Effector memory CD8-positive, alpha-beta T cell (primary cell): ENCODE measurements around the gene PATL1.
A peak's percentile ranks its signal among the peaks of the same experiment; 100 is the strongest.

ENCODE experiments used
- ATAC-seq: fragments of 150-1000 bp; cut with Tn5 transposase; replicated peaks from 2 replicates; pipeline ENCODE4 v1.10.0; 2021; ENCODE audit warnings: mild to moderate bottlenecking, moderate library complexity
- DNase-seq, 3 experiments: peaks; one replicate each; pipeline ENCODE4 v3.0.0; 2021
- H3K27ac Mint-ChIP-seq, 2 donors: one replicate each; pipeline ENCODE4 v1.8.0; 2022; ENCODE audit warnings: mild to moderate bottlenecking in 2 of 2, mixed read lengths in 2 of 2, moderate library complexity in 2 of 2
- H3K27me3 Mint-ChIP-seq, 2 donors: one replicate each; pipeline ENCODE4 v1.8.0; 2022; ENCODE audit warnings: mixed read lengths in 2 of 2
- H3K36me3 Mint-ChIP-seq: one replicate; pipeline ENCODE4 v1.8.0; 2022; ENCODE audit warnings: mild to moderate bottlenecking, moderate library complexity, mixed read lengths; ENCODE audit not compliant: insufficient read depth
- H3K4me1 Mint-ChIP-seq, 2 donors: one replicate each; pipeline ENCODE4 v1.8.0; 2022; ENCODE audit warnings: low read depth in 2 of 2, mixed read lengths in 2 of 2
- H3K4me3 Mint-ChIP-seq, 2 donors: one replicate each; pipeline ENCODE4 v1.8.0; 2022; ENCODE audit warnings: mild to moderate bottlenecking in 2 of 2, mixed read lengths in 2 of 2, moderate library complexity in 2 of 2
- H3K9me3 Mint-ChIP-seq, 2 donors: one replicate each; pipeline ENCODE4 v1.8.0; 2022; ENCODE audit warnings: mixed read lengths in 2 of 2

PATL1 gene

DNA sequence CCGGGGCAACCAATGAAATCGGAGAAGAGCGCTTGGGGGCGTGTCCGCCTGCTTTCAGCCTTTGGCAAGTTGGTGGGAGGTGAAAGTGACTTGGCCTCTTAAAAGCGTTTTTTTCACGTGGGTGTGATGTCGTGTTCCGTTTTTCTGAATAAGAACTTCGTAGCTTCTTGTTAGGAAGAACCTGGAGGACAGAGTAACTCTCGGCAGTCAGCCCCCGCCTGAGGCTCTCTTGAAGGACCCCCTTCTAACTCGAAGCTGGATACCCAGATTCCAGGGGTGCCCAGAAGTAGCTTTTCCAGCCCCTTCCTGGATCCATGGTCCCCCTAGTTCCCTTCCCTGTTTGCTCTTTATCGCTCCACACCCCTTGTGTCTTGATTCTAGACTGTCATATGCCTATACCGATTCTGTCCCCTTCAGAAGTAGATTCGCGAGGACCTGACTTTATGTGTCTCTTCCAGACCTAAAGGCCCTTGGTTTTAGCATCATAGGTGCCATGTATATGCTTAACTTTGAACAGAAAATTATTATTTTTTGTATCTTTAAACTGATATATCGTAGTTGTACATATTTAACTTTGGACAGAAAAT lies 52.3 kb downstream of the PATL1 start:
- no peak for ATAC-seq
- Mint-ChIP-seq H3K4me3 (peak overlapping the region; percentile 92 to 97), H3K4me1 (peaks cover 25 to 40% of the 10 kb centered on the region in 2 donors), H3K27me3 (no peaks in the 10 kb centered on the region), H3K36me3 (peaks cover 18% of the 10 kb centered on the region), H3K9me3 (no peaks in the 10 kb centered on the region), H3K27ac (peak overlapping the region; percentile 49 to 86)
- no peak for DNase-seq

DNA sequence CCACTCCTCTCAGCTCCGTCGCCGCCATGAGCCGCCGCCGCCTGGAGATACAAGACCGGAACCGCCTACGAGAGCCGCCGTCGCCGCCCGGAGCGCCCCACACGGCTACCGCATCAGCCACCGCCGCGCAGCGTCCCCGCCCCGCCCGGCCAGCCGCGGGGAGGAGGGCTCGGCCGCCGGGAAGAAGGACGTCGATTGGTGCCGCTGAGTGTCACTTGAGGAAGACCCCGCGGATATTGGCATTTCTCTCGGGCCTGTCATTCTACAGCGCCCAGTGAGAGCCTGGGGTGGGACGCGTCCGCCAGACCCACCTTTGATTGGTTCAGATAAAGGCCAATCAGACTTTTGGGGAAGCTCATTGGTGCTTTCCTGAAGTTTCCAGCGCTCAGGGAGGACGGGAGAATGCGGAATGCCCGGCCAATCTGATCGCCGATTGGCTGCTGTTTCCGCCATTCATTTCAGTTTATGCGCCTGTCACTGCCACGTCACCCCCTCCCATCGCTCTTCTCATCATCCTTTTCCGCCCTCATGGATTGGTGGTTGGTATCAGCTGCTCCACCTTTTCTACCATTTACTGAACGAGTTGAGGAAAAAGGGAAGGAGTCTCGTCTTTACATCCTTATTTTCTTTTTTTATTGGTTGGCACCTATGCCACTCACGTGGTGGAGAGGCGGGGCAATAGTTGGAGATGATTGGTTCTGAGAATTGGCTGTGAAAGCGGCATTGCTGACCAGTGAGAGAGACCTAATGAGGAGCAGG lies 53.0 kb downstream of the PATL1 start, which contains the start of gene OSBP:
OSBP (minus strand) TSS at position 138 of the 759 bp plus-strand sequence; CDS start at position 28, 110 bp downstream.
- ATAC-seq: peak; percentile 76
- peak within 1 kb of the TSS; percentile 49 to 86 for H3K27ac Mint-ChIP-seq
- H3K4me1 Mint-ChIP-seq: peaks cover 27 to 46% of the 10 kb centered on the region in 2 donors
- H3K4me3 Mint-ChIP-seq: peak within 1 kb of the TSS; percentile 92 to 97
- peaks cover 20% of the 10 kb centered on the region for H3K36me3 Mint-ChIP-seq
- H3K9me3 Mint-ChIP-seq: no peaks in the 10 kb centered on the region
- H3K27me3 Mint-ChIP-seq: no peaks in the 10 kb centered on the region
- DNase-seq: peak; percentile 95 to 99 (median 97)

DNA sequence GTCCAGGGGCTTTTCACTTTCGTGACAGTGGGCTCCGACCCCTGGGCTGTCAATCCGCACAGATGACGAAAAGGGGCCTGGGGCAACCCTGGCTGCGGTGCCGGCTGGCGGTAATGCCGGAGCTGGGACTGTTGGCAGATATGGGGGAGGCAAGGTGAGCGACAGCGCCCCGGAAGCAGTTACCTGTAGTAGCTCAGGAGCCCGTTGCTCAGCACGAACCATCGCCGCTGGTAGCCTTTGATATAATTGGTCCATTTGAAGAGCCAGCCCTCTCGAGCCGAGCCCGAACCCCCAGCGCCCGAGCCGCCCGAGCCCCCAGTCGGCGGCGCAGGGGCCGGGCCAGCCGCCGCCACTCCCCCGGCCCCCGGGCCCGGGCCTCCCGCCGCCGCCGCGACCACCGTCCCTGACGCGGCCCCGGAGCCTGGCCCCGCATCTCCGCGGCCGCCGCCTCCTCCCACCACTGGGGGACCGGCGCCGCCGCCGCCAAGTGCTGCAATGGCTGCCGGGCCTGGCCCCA lies 53.7 kb downstream of the PATL1 start:
- H3K27ac Mint-ChIP-seq: peak overlapping the region; percentile 49 to 86
- H3K27me3 Mint-ChIP-seq: no peaks in the 10 kb centered on the region
- no peaks in the 10 kb centered on the region for H3K9me3 Mint-ChIP-seq
- peaks cover 26% of the 10 kb centered on the region for H3K36me3 Mint-ChIP-seq
- peaks cover 27 to 46% of the 10 kb centered on the region in 2 donors for H3K4me1 Mint-ChIP-seq
- peak overlapping the region; percentile 92 to 97 for H3K4me3 Mint-ChIP-seq
- ATAC-seq (peak; percentile 20), DNase-seq (peak; percentile 56 to 61 (median 61))

DNA sequence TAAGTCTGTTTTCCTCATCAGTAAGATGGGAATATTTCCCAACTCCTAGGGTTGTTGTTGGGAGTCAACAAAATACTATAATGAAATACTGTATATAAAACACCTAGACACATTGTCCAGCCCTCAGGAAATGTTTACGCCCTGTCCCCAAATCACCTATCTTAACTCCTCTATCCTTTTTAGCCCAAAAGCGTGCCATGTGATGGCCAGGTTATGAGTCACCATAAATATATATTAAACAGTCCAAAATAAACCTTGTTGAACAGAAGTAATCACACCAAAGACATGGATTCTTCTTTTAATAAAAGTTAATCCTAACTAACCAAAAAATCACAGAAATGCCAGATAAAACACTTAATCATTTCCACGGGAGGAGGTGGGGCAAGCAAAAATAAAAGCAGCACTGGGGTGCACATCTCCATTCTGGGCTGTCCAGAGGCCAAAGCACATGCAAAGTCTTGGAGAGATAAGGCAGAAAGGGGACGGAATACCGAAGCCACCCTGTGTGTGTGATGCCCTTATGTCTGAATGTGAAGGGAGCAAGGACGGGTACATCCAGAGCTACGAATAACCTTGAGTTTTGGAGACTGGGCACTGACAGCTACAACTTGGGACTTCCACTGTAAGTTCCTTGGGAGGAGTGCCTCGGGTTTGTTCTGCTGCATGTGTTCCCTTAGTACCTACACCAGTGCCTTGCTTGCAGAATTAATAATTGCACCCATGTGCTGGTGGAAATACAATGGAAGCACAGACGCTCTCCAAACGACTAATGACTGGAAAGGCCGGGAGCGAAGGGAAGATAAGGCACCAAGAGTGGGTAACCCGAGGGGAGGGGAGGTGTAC lies 54.3 kb downstream of the PATL1 start:
- peak overlapping the region; percentile 49 to 86 for H3K27ac Mint-ChIP-seq
- peaks cover 33% of the 10 kb centered on the region for H3K36me3 Mint-ChIP-seq
- H3K9me3 Mint-ChIP-seq: no peaks in the 10 kb centered on the region
- DNase-seq: no peak
- H3K4me1 Mint-ChIP-seq: peaks cover 27 to 46% of the 10 kb centered on the region in 2 donors
- H3K4me3 Mint-ChIP-seq: peak overlapping the region; percentile 92 to 97
- no peak for ATAC-seq
- H3K27me3 Mint-ChIP-seq: no peaks in the 10 kb centered on the region

DNA sequence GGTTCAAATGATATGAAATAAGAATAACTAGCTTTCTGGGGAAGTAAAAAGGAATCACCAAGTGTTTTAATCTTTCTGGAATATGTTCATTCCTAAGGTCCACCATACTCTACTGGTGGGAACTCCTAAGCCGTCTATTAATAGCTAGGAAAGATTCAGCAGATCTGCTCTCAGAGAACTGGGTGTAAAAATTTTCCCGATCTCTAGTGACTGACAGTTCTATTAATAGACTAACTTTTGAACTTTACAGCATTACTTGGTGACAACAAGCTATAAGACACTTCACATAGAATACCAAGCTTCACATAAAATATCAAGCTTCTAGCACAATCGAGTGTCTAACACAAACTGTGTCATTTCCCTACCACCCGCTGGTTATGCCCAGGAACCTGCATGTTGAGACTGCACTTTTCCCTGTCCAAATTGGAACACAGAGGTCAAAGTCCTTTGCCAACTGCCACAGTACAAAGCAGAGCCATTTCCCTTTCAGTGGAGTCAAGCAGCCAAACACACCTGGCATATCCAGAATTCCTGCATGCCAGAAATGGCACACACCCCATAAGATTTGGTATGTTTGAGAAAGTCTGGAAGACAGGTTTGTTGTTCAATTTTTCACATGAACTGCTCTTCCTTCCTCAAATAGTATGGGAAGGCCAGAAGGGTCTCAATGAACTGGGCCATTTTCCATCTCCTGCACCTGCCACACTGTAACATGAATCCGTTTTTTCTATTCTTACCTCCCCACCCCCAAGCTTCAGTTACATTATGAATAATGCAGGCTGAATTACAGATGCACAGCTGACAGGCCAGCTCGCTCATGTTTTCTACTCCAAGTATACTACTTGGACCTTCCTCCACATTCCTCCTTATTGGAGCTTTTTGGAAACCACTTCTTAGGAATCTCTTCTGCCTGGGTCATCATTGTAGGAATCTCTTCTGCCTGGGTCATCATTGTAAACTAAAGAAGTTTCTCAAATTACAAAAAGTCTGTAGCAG lies 57.0 kb downstream of the PATL1 start:
- Mint-ChIP-seq H3K27ac (peak overlapping the region; percentile 5 to 36), H3K4me3 (peak overlapping the region in 1 of 2 donors; percentile 42), H3K36me3 (peaks cover 59% of the 10 kb centered on the region), H3K27me3 (no peaks in the 10 kb centered on the region), H3K4me1 (peaks cover 27 to 66% of the 10 kb centered on the region in 2 donors), H3K9me3 (no peaks in the 10 kb centered on the region)
- ATAC-seq (no peak), DNase-seq (no peak)

DNA sequence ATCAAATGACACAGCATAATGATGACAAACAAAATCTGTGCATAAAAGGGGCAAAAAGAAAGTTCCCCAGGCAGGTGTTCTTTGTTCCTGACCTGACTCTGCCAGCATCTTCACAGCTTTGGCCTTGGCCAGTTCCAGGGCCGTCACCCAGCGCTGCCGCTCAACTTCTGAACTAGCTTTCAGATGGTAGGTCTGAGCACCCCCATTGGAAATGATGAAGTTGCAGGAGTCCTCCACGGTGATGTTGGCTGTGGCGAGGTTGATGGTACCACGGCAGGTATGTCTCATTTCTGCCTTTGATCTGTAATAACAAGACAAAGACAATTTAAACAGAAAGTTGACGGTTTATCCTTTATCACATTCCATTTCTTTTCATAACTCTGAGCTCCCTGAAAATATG lies 58.5 kb downstream of the PATL1 start:
- ATAC-seq (no peak), DNase-seq (no peak)
- no peak overlapping the region for H3K4me3 Mint-ChIP-seq
- H3K4me1 Mint-ChIP-seq: peaks cover 27 to 69% of the 10 kb centered on the region in 2 donors
- H3K27ac Mint-ChIP-seq: no peak overlapping the region
- no peaks in the 10 kb centered on the region for H3K9me3 Mint-ChIP-seq
- H3K27me3 Mint-ChIP-seq: no peaks in the 10 kb centered on the region
- peaks cover 65% of the 10 kb centered on the region for H3K36me3 Mint-ChIP-seq

DNA sequence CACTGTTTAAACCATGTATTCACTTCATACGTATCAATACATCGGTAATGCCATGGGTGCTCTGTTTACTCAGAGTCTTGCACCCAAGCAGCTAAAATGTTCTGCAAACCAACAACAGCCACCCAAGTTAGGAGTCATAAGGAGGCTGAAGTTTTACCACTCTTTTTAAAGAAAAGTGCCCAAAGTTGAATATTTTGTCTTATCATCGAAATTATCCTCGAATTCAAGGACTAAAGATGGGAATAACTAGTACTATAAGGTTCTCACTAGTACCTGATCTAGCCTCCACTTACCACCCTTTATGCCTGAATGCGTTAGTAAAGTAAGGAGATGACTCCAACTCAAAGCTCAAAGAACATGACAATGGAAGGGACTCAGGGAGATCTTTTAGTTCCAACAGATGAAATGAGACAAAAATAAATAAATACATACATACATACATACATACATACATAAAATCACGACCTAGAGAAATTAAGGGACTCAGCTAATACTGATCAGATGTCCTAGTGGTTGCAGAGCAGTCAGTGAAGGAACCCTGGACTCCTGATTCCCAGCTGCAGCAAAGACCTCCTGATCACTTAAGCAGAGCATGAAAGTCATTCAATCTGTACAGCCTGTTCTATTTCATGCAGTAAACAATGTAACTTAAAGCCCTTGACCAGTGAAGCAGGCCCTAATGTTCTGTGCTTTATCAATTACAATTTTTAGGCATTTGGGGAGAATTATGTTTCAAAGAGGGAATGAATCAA lies 61.0 kb downstream of the PATL1 start:
- Mint-ChIP-seq H3K27ac (no peak overlapping the region), H3K36me3 (peaks cover 80% of the 10 kb centered on the region), H3K27me3 (no peaks in the 10 kb centered on the region), H3K9me3 (no peaks in the 10 kb centered on the region), H3K4me3 (no peak overlapping the region), H3K4me1 (peaks cover 19 to 62% of the 10 kb centered on the region in 2 donors)
- no peak for DNase-seq
- no peak for ATAC-seq

DNA sequence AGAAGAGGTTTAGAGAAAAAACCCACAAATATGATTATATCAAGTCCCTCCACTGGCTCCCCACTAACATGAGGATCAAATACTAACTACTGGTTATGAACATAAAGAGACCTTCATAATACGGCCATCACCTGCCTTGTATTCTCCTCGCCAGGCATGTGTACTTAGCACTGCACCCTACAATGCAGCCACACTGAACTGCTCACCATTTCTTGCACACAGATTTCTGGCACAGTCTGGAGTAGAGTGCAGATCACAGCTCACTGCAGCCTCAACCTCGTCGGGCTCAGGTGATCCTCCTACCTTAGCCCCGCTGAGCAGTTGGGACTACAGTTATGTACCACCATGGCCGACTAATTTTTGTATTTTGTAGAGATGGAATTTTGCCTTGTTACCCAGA lies 66.4 kb downstream of the PATL1 start:
- Mint-ChIP-seq H3K4me1 (peaks cover 8 to 24% of the 10 kb centered on the region in 2 donors), H3K36me3 (peaks cover 97% of the 10 kb centered on the region), H3K27ac (no peak overlapping the region), H3K4me3 (no peak overlapping the region), H3K9me3 (no peaks in the 10 kb centered on the region), H3K27me3 (no peaks in the 10 kb centered on the region)
- no peak for ATAC-seq
- no peak for DNase-seq

DNA sequence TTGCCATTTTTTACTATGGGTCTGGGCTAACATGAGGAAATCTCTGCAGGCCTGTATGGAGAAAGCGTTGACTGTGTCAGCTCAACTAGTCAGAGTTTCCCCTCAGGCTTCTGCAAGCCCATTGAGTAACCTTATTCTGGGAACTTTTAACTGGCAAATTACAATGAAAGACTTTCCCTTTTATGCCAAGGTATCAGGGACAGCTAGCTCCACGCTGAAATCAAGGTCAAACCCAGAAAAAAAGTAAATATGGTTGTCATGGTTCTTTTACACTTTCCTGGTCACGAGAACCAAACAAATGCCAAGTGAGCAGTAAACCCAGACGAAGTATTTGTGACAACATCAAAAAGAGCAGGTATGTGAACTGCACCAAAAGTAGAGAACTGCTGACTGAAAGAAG lies 67.0 kb downstream of the PATL1 start:
- H3K27me3 Mint-ChIP-seq: no peaks in the 10 kb centered on the region
- H3K36me3 Mint-ChIP-seq: peaks cover 93% of the 10 kb centered on the region
- DNase-seq: no peak
- H3K4me3 Mint-ChIP-seq: no peak overlapping the region
- H3K4me1 Mint-ChIP-seq: peaks cover 8 to 22% of the 10 kb centered on the region in 2 donors
- H3K27ac Mint-ChIP-seq: no peak overlapping the region
- no peak for ATAC-seq
- H3K9me3 Mint-ChIP-seq: no peaks in the 10 kb centered on the region

DNA sequence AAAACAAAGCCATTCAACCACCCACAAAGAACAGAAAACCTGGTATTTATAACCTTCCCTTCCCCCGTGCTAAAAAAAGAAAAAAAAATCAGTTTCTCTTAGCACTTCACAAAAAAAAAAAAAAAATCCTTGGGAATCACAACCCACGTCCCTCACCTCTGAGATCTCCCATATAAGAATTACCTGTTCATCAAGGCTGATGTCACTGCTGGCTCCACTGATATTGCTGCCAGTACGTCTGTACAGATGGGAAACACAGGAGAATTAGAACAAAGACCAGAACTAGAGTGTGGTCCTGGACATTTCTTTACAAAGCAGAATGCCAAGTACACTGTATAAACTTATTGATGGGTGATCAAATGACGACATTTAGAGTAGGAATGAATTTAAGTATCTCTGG lies 68.2 kb downstream of the PATL1 start:
- no peak for DNase-seq
- ATAC-seq: no peak
- no peaks in the 10 kb centered on the region for H3K9me3 Mint-ChIP-seq
- no peak overlapping the region for H3K27ac Mint-ChIP-seq
- H3K27me3 Mint-ChIP-seq: no peaks in the 10 kb centered on the region
- H3K4me3 Mint-ChIP-seq: no peak overlapping the region
- peaks cover 13 to 21% of the 10 kb centered on the region in 2 donors for H3K4me1 Mint-ChIP-seq
- peaks cover 93% of the 10 kb centered on the region for H3K36me3 Mint-ChIP-seq

DNA sequence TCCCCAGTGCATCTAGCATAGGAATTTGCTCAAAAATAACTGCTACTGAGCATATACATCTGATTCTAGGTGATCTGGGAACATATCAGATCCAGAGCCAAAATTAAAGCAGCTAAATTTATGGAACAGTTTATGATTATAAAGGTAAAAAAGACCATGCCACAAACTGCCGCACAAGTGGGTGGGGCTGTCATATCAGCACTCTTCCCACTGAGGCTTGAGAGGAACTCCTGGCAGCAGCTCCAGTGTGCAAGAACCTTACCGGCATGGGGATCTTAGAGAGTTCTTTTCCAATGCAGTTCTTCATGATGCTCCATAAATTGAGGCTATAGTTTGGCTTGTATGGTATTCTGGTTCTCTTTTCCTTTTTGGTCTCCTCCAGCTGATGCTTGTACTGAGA lies 68.6 kb downstream of the PATL1 start:
- DNase-seq (no peak), ATAC-seq (no peak)
- no peak overlapping the region for H3K4me3 Mint-ChIP-seq
- H3K36me3 Mint-ChIP-seq: peaks cover 93% of the 10 kb centered on the region
- H3K27me3 Mint-ChIP-seq: no peaks in the 10 kb centered on the region
- no peak overlapping the region for H3K27ac Mint-ChIP-seq
- peaks cover 13 to 21% of the 10 kb centered on the region in 2 donors for H3K4me1 Mint-ChIP-seq
- no peaks in the 10 kb centered on the region for H3K9me3 Mint-ChIP-seq

DNA sequence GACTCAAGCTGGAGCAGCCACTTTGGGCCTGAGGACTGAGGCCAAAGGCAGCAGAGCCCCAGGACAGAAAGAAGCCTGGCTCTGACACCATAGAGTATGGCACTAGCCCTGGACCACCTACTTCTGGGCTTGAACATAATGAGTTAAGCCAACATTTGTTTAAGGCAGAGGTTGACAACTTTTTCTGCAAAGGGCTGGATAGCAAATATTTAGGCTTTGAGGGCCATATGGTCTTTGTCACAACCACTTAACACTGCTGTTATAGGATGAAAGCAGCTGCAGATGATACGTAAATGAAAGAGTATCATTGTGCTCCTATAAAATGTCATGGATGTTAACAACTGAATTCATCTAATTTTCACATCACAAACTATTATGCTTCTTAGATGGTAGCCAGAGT lies 69.9 kb downstream of the PATL1 start:
- Mint-ChIP-seq H3K27ac (no peak overlapping the region), H3K4me1 (peaks cover 10 to 15% of the 10 kb centered on the region in 2 donors), H3K36me3 (peaks cover 93% of the 10 kb centered on the region), H3K9me3 (no peaks in the 10 kb centered on the region), H3K4me3 (no peak overlapping the region), H3K27me3 (no peaks in the 10 kb centered on the region)
- DNase-seq (no peak), ATAC-seq (no peak)
